Measurements from ENCODE around the gene WNK1.

WNK1 gene

DNA sequence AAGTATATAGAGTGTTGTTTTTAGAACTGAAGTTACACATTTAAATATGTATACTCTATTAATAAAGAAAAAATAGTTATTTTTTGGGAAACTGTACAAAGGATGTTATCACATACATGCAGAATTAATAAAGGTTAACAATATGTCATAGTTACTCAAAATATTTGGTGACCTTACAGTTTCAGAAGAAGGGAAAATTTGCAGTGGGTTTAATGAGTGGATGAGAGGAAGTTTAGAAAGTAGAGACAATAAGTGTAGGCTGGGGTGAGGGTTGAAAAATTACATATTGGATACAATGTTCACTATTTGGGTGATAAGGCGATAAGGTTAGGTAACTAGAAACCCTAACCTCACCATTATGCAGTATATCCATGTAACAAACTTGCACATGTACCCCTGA is 13.5 kb downstream of the WNK1 start:
- H3K36me3 ChIP-seq (ENCODE audit: control insufficient read depth in 2 of 2, insufficient read depth in 1 of 2, low read length in 2 of 2), result no peaks in the 10 kb centered on the region; a peak in 1 of 3 replicates
- 0 out of 2 replicates have a peak, but pooled peaks cover 5% of the 10 kb centered on the region for H3K4me1 ChIP-seq (ENCODE audit: control insufficient read depth, insufficient read depth, low read length)
- H3K27ac ChIP-seq (ENCODE audit: extremely low read depth, low read depth, low read length), result no peak overlapping the region
- H3K4me3 ChIP-seq (ENCODE audit: low read depth, low read length), result no peak overlapping the region
- H3K9me3 ChIP-seq (ENCODE audit: control insufficient read depth, insufficient read depth, low read depth, low read length), result no peaks in the 10 kb centered on the region
- no peak for TF ChIP-seq ZNF266 (tag by site-specific recombination; IDR thresholded peaks at IDR 0.05; ENCODE audit: low read depth)
- no peak for TF ChIP-seq ZNF133 (tag by site-specific recombination; IDR thresholded peaks at IDR 0.05)
- TF ChIP-seq, protein P1, sequence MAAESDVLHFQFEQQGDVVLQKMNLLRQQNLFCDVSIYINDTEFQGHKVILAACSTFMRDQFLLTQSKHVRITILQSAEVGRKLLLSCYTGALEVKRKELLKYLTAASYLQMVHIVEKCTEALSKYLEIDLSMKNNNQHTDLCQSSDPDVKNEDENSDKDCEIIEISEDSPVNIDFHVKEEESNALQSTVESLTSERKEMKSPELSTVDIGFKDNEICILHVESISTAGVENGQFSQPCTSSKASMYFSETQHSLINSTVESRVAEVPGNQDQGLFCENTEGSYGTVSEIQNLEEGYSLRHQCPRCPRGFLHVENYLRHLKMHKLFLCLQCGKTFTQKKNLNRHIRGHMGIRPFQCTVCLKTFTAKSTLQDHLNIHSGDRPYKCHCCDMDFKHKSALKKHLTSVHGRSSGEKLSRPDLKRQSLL (tag by site-specific recombination; IDR thresholded peaks at IDR 0.05), result no peak
- no peak for TF ChIP-seq ZNF548 (tag by site-specific recombination; IDR thresholded peaks at IDR 0.05)
- no peak for TF ChIP-seq ZNF560 (tag by site-specific recombination; IDR thresholded peaks at IDR 0.05; ENCODE audit: borderline replicate concordance)
- TF ChIP-seq, protein P2, sequence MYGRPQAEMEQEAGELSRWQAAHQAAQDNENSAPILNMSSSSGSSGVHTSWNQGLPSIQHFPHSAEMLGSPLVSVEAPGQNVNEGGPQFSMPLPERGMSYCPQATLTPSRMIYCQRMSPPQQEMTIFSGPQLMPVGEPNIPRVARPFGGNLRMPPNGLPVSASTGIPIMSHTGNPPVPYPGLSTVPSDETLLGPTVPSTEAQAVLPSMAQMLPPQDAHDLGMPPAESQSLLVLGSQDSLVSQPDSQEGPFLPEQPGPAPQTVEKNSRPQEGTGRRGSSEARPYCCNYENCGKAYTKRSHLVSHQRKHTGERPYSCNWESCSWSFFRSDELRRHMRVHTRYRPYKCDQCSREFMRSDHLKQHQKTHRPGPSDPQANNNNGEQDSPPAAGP (tag by site-specific recombination; IDR thresholded peaks at IDR 0.05), result no peak
- TF ChIP-seq ZNF10 (tag by site-specific recombination; IDR thresholded peaks at IDR 0.05), result no peak
- TF ChIP-seq ZFP3 (tag by site-specific recombination; IDR thresholded peaks at IDR 0.05; ENCODE audit: low read depth), result no peak
- TF ChIP-seq ZNF677 (tag by site-specific recombination; IDR thresholded peaks at IDR 0.05), result no peak
- TF ChIP-seq ZNF530 (tag by site-specific recombination; IDR thresholded peaks at IDR 0.05; ENCODE audit: low read depth), result no peak
- TF ChIP-seq, protein P3, sequence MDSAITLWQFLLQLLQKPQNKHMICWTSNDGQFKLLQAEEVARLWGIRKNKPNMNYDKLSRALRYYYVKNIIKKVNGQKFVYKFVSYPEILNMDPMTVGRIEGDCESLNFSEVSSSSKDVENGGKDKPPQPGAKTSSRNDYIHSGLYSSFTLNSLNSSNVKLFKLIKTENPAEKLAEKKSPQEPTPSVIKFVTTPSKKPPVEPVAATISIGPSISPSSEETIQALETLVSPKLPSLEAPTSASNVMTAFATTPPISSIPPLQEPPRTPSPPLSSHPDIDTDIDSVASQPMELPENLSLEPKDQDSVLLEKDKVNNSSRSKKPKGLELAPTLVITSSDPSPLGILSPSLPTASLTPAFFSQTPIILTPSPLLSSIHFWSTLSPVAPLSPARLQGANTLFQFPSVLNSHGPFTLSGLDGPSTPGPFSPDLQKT (IDR thresholded peaks at IDR 0.05; ENCODE audit: borderline replicate concordance, low read depth, low read length), result no peak
- no peak for TF ChIP-seq ZFP69B (tag by site-specific recombination; IDR thresholded peaks at IDR 0.05)
- CTCF ChIA-PET, result interaction anchor here (0.7 to 0.9 kb wide), 2 partner anchors 9 to 125 kb away, joined by 4 read pairs; no protein-coding TSS in a partner anchor
- POLR2A ChIA-PET, result interaction anchor here (1.0 kb wide), 1 partner anchor 9 kb away, joined by 7 read pairs; no protein-coding TSS in a partner anchor

DNA sequence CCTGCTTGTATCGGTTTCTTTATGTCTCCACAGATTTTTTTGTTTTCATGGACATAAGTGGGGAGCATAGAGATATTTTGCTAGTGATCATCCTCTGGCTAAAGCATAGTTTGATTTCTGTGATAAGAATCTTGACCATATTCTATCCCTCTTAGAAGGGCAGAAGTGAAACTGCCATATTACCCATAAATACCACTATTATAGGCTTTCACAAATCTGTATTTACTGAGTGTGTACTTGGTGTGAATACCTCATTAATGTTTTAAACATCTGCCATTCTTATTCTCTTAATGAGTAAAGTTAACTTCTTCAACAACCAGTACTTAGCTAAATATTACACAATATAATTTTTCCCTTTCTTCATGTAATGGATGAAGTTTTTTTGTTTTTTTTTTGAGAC is 16.1 kb downstream of the WNK1 start:
- ChIA-PET CTCF (interaction anchor here (0.6 to 2.0 kb wide), 5 partner anchors 13 to 954 kb away, joined by 3 to 7 read pairs (median 4); no protein-coding TSS in a partner anchor), POLR2A (interaction anchor here (0.9 kb wide), 1 partner anchor 12 kb away, joined by 3 read pairs; no protein-coding TSS in a partner anchor)
- no peak for TF ChIP-seq ZFP69B (tag by site-specific recombination; IDR thresholded peaks at IDR 0.05)
- no peak for TF ChIP-seq MZF1 (tag by site-specific recombination; IDR thresholded peaks at IDR 0.05; ENCODE audit: borderline replicate concordance)
- TF ChIP-seq YY2 (tag by site-specific recombination; IDR thresholded peaks at IDR 0.05), result no peak
- TF ChIP-seq, protein P4, sequence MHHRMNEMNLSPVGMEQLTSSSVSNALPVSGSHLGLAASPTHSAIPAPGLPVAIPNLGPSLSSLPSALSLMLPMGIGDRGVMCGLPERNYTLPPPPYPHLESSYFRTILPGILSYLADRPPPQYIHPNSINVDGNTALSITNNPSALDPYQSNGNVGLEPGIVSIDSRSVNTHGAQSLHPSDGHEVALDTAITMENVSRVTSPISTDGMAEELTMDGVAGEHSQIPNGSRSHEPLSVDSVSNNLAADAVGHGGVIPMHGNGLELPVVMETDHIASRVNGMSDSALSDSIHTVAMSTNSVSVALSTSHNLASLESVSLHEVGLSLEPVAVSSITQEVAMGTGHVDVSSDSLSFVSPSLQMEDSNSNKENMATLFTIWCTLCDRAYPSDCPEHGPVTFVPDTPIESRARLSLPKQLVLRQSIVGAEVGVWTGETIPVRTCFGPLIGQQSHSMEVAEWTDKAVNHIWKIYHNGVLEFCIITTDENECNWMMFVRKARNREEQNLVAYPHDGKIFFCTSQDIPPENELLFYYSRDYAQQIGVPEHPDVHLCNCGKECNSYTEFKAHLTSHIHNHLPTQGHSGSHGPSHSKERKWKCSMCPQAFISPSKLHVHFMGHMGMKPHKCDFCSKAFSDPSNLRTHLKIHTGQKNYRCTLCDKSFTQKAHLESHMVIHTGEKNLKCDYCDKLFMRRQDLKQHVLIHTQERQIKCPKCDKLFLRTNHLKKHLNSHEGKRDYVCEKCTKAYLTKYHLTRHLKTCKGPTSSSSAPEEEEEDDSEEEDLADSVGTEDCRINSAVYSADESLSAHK (tag by site-specific recombination; IDR thresholded peaks at IDR 0.05), result peak; percentile 61; the same call in 1 of the 2 replicates
- TF ChIP-seq ZFP37 (tag by site-specific recombination; IDR thresholded peaks at IDR 0.05), result no peak
- TF ChIP-seq, protein P5, sequence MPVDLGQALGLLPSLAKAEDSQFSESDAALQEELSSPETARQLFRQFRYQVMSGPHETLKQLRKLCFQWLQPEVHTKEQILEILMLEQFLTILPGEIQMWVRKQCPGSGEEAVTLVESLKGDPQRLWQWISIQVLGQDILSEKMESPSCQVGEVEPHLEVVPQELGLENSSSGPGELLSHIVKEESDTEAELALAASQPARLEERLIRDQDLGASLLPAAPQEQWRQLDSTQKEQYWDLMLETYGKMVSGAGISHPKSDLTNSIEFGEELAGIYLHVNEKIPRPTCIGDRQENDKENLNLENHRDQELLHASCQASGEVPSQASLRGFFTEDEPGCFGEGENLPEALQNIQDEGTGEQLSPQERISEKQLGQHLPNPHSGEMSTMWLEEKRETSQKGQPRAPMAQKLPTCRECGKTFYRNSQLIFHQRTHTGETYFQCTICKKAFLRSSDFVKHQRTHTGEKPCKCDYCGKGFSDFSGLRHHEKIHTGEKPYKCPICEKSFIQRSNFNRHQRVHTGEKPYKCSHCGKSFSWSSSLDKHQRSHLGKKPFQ (tag by site-specific recombination; IDR thresholded peaks at IDR 0.05), result peak; percentile 89
- TF ChIP-seq ZFP3 (tag by site-specific recombination; IDR thresholded peaks at IDR 0.05; ENCODE audit: low read depth), result no peak
- TF ChIP-seq, protein P6, sequence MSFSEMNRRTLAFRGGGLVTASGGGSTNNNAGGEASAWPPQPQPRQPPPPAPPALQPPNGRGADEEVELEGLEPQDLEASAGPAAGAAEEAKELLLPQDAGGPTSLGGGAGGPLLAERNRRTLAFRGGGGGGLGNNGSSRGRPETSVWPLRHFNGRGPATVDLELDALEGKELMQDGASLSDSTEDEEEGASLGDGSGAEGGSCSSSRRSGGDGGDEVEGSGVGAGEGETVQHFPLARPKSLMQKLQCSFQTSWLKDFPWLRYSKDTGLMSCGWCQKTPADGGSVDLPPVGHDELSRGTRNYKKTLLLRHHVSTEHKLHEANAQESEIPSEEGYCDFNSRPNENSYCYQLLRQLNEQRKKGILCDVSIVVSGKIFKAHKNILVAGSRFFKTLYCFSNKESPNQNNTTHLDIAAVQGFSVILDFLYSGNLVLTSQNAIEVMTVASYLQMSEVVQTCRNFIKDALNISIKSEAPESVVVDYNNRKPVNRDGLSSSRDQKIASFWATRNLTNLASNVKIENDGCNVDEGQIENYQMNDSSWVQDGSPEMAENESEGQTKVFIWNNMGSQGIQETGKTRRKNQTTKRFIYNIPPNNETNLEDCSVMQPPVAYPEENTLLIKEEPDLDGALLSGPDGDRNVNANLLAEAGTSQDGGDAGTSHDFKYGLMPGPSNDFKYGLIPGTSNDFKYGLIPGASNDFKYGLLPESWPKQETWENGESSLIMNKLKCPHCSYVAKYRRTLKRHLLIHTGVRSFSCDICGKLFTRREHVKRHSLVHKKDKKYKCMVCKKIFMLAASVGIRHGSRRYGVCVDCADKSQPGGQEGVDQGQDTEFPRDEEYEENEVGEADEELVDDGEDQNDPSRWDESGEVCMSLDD (tag by site-specific recombination; IDR thresholded peaks at IDR 0.05), result no peak
- TF ChIP-seq, protein P3 (IDR thresholded peaks at IDR 0.05; ENCODE audit: borderline replicate concordance, low read depth, low read length), result no peak
- TF ChIP-seq ZNF169 (tag by site-specific recombination; IDR thresholded peaks at IDR 0.05), result no peak
- no peak for TF ChIP-seq SP3 (tag by site-specific recombination; IDR thresholded peaks at IDR 0.05)
- Histone ChIP-seq H3K4me1 (ENCODE audit: control insufficient read depth, insufficient read depth, low read length) (peaks cover 8% of the 10 kb centered on the region), H3K4me3 (ENCODE audit: low read depth, low read length) (no peak overlapping the region), H3K27ac (ENCODE audit: extremely low read depth, low read depth, low read length) (no peak overlapping the region), H3K36me3 (ENCODE audit: control insufficient read depth in 2 of 2, insufficient read depth in 1 of 2, low read length in 2 of 2) (no peaks in the 10 kb centered on the region; a peak in 1 of 3 replicates), H3K9me3 (ENCODE audit: control insufficient read depth, insufficient read depth, low read depth, low read length) (no peaks in the 10 kb centered on the region)

Measured in HEK293 (cell line).